ENCODE results near the gene COMMD10.

- 0 out of 2 replicates have a peak, but pooled peaks have one; percentile 11 for TF ChIP-seq CTCF (conservative IDR thresholded peaks at IDR 0.05; ENCODE audit: low read depth, low read length)
- TF ChIP-seq RAD21 (IDR thresholded peaks at IDR 0.05; ENCODE audit: low read length): no peak
- no peak for TF ChIP-seq POLR2A (IDR thresholded peaks at IDR 0.05; ENCODE audit: low read depth, low read length)
- no peak for TF ChIP-seq SMC3 (IDR thresholded peaks at IDR 0.05; ENCODE audit: low read depth, low read length)
- TF ChIP-seq RFX5 (IDR thresholded peaks at IDR 0.05; ENCODE audit: low read depth, low read length): no peak
- TF ChIP-seq MXI1 (IDR thresholded peaks at IDR 0.05; ENCODE audit: borderline replicate concordance, low read depth, low read length): no peak
- TF ChIP-seq USF2 (IDR thresholded peaks at IDR 0.05; ENCODE audit: low read depth, low read length): no peak
- TF ChIP-seq ELK1 (IDR thresholded peaks at IDR 0.05; ENCODE audit: borderline replicate concordance, low read depth, low read length): no peak
- TF ChIP-seq MAZ (IDR thresholded peaks at IDR 0.05; ENCODE audit: borderline replicate concordance, low read depth, low read length): no peak
- no peak for TF ChIP-seq MAFK (IDR thresholded peaks at IDR 0.05; ENCODE audit: low read depth, low read length)
- no peak for TF ChIP-seq BHLHE40 (IDR thresholded peaks at IDR 0.05; ENCODE audit: low read depth, low read length)
- no peak for TF ChIP-seq CEBPB (IDR thresholded peaks at IDR 0.05; ENCODE audit: low read depth, low read length)
- no peak for TF ChIP-seq NFE2L2 (IDR thresholded peaks at IDR 0.05; ENCODE audit: low read depth, low read length)
Measured at GRCh38 chr5:116062352-116062751, 22.5 kb upstream of the COMMD10 start.

All from IMR-90 (cell line).